ENCODE measurements around the gene GCNA. TPM values are rescaled to one million over a fixed set of nuclear protein-coding genes. Genes with fewer than 3 reads are reported as not detected.

The GCNA gene
- total and polyA plus RNA-seq, 2 of the 13 experiments (the other 11 are each of a cell fraction or from before 2014, with no cell fraction given): 0.38 to 0.66 TPM

DNA sequence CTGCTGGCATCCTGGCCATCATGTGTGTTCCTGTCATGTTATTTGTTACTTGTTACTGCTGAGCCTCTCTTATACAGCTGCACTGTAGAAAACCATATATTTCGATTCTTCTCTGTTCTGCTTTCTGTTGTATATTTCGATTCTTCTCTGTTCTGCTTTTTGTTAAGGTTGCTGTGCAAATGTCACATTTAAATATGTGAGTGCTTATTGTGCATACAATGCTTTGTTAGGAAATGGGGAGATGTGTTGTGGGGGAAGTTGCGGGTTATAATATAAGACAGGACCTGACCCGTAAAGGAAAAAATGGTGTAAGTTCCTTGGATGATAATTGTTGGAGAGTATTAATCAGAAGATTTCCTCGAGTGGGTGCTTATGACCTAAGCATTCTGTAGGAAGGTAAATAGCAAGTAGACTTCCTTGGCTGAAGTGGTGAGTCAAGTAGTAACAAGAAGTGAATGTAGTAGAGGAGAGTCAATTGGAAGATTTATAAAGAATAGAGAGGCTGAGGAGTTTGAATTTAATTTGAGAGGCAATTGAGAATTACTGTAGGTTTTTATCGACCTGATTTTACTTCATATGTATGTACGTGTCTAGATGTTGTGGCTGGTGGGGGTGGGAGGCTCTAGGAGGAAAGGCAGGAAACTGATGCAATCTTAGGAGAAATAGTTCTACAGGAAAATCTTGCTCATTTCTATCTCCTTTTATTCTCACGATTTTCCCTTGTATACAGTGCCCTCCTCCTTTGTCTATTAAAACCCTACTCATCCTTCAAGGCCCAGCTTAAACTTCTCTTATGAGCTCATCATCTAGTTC lies 36.8 kb upstream of the GCNA start (continued):
- TF ChIP-seq, protein P1, sequence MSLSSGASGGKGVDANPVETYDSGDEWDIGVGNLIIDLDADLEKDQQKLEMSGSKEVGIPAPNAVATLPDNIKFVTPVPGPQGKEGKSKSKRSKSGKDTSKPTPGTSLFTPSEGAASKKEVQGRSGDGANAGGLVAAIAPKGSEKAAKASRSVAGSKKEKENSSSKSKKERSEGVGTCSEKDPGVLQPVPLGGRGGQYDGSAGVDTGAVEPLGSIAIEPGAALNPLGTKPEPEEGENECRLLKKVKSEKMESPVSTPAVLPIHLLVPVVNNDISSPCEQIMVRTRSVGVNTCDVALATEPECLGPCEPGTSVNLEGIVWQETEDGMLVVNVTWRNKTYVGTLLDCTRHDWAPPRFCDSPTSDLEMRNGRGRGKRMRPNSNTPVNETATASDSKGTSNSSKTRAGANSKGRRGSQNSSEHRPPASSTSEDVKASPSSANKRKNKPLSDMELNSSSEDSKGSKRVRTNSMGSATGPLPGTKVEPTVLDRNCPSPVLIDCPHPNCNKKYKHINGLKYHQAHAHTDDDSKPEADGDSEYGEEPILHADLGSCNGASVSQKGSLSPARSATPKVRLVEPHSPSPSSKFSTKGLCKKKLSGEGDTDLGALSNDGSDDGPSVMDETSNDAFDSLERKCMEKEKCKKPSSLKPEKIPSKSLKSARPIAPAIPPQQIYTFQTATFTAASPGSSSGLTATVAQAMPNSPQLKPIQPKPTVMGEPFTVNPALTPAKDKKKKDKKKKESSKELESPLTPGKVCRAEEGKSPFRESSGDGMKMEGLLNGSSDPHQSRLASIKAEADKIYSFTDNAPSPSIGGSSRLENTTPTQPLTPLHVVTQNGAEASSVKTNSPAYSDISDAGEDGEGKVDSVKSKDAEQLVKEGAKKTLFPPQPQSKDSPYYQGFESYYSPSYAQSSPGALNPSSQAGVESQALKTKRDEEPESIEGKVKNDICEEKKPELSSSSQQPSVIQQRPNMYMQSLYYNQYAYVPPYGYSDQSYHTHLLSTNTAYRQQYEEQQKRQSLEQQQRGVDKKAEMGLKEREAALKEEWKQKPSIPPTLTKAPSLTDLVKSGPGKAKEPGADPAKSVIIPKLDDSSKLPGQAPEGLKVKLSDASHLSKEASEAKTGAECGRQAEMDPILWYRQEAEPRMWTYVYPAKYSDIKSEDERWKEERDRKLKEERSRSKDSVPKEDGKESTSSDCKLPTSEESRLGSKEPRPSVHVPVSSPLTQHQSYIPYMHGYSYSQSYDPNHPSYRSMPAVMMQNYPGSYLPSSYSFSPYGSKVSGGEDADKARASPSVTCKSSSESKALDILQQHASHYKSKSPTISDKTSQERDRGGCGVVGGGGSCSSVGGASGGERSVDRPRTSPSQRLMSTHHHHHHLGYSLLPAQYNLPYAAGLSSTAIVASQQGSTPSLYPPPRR (CRISPR knock-in tag; IDR thresholded peaks at IDR 0.05; ENCODE audit: borderline replicate concordance): no peak
- TF ChIP-seq KAT7 (CRISPR knock-in tag; IDR thresholded peaks at IDR 0.05; ENCODE audit: borderline replicate concordance) (no peak), WIZ (CRISPR knock-in tag; IDR thresholded peaks at IDR 0.05) (no peak), SIN3A (IDR thresholded peaks at IDR 0.05; ENCODE audit: borderline replicate concordance, low read depth, low read length) (no peak), KDM6A (CRISPR knock-in tag; IDR thresholded peaks at IDR 0.05; ENCODE audit: low read depth) (no peak), ARHGAP35 (CRISPR knock-in tag; IDR thresholded peaks at IDR 0.05; ENCODE audit: borderline replicate concordance) (no peak), ZNF703 (CRISPR knock-in tag; IDR thresholded peaks at IDR 0.05; ENCODE audit: borderline replicate concordance) (no peak)

DNA sequence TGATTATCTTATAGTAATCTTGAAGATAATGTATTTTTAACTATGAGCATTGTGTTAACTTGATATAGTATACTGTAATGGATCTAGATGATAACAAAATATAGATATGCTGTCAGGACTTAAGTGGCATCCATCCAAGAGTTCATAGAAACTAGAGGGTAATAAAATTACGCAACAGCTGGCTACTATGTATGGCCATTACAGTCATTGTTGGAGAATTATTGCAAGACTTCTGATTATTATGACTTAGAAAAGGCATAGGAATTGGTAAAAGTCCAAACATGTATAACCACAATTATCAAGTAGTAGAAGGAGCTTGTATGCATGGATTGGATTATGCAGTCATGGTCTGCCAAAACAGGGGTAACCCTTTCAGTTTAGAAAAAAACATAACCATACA lies 35.8 kb upstream of the GCNA start:
- Histone ChIP-seq H3K4me1 (ENCODE audit: insufficient read depth, low read length) (peaks cover 39% of the 10 kb centered on the region), H3K27ac (ENCODE audit: extremely low read length, insufficient read depth, low read length) (no peak overlapping the region), H4K20me1 (ENCODE audit: insufficient read depth, low read length) (peaks cover 62% of the 10 kb centered on the region), H3K9me3 (ENCODE audit: low read length) (no peaks in the 10 kb centered on the region), H3K9ac (ENCODE audit: insufficient read depth, low read depth, low read length) (no peak overlapping the region), H2AFZ (ENCODE audit: low read length) (no peak overlapping the region), H3K4me3 (replicated peaks in 1 of 3; ENCODE audit: insufficient read depth in 1 of 3, low read depth in 2 of 3, low read length in 3 of 3) (no peak overlapping the region), H3K79me2 (ENCODE audit: insufficient read depth, low read length) (peaks cover 92% of the 10 kb centered on the region), H3K4me2 (ENCODE audit: low read depth, low read length) (no peak overlapping the region), H3K27me3 (ENCODE audit: control insufficient read depth in 1 of 2, insufficient read depth in 2 of 2, low read length in 2 of 2) (no peaks in the 10 kb centered on the region), H3K36me3 (replicated peaks in 1 of 2; ENCODE audit: control insufficient read depth in 1 of 2, insufficient read depth in 2 of 2, low read length in 2 of 2) (peaks cover 4 to 33% of the 10 kb centered on the region in 2 experiments)
- CTCF ChIA-PET (ENCODE audit: low intra/inter-chr PET ratio, low total read pairs): no interaction called here
- no peak for DNase-seq (ENCODE audit: low spot score)
- no TSS peak for BruUV-seq (replicated peaks)
- FAIRE-seq: no peak
- in situ Hi-C loops (cut with HindIII; ENCODE audit: extremely low pct_ligation_motif_present, low pct_unique_long_range_greater_than_20kb) (no loop called here), intact Hi-C loops (cut with micrococcal nuclease; ENCODE audit: unreplicated experiment) (no loop called here)
- TF ChIP-seq HNRNPL (IDR thresholded peaks at IDR 0.05; ENCODE audit: low read depth, low read length) (no peak), POLR2A (IDR thresholded peaks at IDR 0.05; ENCODE audit: insufficient read depth in 1 of 2, low read depth in 2 of 2, low read length in 2 of 2) (no peak), CEBPB (IDR thresholded peaks at IDR 0.05; ENCODE audit: borderline replicate concordance, low read depth, low read length) (peak; percentile 66)
- POLR2A ChIA-PET: no interaction called here
- 100% methylated on average over 1 of the region's 1 CpG for WGBS (ENCODE audit: low lambda C conversion rate)
- no peak for ATAC-seq
